ENCODE data around the gene STK38L.

STK38L gene

DNA sequence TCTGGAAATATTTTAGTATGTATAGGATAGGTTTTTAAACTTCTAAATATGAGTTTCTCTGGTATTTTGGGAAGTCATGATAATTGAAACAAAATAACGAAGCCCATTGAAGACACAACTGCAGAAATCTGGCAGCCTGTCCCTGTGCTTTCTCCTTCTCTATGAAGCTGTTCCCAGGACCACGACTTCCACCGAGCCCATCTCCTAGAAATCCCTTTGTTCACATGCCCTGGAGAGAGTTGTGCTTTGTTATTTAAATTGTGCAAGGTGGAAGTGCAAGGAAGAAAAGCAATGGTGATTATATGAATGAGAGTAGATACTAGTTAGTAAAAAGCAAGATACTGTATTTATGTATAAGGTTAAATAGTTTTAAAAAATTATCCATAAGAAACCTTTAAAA lies 32.2 kb downstream of the STK38L start:
- peak; percentile 39 for DNase-seq (ENCODE audit: low read depth, low spot score)

DNA sequence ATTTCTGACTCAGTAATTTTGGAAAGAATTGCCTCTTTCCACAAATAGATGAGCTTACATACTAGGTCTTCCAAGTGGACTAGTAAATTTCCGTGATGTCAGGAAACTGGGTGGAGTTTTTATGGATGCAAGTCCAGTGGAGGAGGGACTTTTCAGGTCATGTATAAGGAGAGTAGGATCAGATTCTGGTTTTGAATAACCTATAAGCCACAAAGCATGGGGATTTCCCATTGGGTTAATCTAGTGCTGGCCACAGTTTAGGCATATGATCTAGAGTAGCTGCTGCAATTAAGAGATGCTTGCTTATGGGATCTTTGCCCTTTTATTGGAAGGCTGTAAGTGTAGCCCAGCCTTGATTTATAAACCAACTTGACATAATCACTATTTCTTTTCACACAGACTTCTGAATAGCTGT lies 33.8 kb downstream of the STK38L start:
- DNase-seq (ENCODE audit: low read depth, low spot score) = no peak

DNA sequence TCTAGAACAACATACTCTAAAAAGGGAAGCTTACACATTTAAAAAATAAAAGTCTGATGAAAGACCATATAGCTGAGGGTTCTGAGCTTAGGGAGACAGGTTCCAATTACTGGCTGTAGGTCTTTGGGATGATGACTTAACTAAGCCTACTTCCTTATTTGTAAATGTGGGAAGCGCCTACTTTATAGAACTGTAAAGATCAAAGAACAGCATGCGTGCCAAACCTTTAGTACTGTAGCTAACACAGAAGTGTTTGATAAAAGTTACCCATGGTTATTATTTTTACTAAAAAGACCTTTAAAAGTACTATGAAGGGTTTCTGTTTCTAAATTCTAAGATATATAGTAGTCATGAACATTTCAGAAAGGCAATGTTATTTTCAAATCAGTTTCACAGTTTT lies 35.7 kb downstream of the STK38L start:
- no peak for DNase-seq (ENCODE audit: low read depth, low spot score)

DNA sequence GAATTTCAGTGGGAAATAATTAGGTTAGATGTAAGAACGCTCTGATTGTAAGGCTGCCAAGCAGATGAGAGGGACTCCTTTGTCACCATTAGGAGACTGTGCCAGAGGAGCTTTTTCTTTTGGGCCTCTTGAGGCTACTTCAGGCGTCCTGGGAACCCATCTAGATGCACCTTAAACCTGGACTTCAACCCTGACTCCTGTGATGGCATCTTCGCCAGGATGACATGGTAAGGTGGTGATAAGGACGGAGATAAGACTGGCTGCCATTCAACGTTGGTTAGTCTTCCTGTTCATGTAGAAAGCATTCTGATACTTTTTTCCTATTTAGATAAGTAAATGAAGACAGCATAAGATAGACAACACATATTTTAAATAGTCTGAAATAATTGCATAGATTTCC lies 36.3 kb downstream of the STK38L start:
- DNase-seq (ENCODE audit: low read depth, low spot score) = no peak

DNA sequence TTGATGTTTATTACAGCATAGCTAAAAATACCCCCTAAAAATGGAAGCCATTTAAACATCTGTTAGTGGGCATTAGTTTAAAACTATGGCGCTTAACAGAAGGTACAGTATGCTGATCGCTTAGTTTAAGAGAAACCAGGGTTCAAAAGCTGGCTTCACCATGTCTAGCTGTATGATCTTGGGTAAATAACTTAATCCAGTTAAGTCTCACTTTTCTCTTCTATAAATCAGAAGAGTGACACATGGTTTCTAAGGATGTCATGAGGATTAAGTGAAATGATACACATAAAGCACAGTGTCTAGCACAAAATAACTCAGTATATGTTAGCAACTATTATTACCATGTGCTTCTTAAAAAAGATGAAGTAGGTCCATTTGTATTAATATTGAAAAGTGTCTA lies 38.7 kb downstream of the STK38L start:
- no peak for DNase-seq (ENCODE audit: low read depth, low spot score)

DNA sequence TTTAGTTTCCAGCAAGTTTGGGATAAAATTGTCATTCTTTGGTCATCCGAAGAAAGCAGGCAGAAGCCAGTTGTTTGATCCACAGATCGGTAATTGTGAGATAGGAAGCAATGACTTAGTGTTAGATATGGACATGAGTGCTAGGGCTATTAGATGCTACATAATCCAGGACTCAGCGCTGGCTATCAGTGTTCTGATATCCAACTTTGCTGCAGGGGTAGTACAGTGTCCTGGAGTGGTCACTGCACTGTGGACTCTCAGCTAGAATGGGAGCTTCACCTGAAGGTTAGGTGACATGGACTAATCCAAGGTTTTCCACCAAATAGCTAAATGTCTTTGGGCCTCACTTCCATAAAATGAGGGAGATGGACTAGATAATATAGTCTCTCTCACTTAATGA lies 39.9 kb downstream of the STK38L start:
- DNase-seq (ENCODE audit: low read depth, low spot score) = no peak

DNA sequence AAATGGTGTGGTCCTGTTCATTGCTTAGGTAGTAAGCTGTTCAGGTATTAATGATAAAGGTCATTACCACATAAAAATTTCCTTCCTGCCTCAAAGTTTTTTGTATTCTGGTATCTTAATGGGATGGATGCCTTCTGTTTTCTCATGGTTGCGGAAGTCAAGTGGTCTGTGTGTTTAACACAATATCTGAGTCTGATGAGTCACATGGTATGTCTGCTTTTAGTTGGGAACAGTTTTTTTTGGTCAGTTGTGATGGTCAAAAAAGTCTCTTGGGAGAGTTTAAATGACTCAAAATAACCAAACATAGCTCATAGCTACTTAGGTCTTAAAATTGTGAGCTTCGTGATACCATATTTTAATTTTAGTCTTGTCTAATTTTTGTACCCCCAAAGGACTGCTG lies 40.7 kb downstream of the STK38L start:
- DNase-seq (ENCODE audit: low read depth, low spot score) = no peak

DNA sequence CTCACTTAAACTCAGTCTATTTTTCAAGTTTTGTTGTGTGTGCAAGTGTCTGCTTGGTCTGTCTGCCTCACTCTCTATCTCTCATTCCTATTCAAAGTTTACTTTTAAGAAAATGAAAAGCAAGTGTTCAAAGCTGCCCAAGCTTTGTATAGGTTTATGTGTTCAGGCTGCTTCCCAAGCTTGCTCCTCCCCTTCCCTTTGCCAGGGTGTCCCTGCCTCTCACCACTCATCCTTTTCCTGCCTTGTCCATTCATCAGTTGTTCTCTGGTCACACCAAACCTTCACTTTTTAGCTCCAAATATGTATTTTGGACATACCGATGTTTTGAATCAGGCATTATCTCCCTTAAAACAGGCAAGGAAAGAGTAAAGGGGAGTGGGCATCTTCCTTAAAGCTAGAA lies 41.3 kb downstream of the STK38L start:
- no peak for DNase-seq (ENCODE audit: low read depth, low spot score)

DNA sequence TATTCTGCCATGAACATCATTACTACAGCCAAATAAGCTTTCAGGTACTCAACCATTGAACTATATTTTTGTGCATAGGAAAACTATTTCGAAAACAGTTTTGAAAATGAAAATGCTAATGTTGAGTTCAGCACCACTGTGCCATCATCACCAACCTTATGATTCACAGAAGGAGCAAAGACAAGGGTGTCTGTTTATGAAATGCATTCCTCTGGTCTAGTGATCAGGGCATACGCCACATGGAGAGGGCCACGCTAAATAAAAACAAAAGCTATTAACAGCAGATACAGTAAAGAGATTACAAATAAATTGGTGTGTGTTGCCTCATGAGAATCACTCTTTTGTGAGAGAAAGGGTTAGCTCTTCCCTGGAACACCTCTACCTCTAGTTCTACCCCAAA lies 45.3 kb downstream of the STK38L start:
- DNase-seq (ENCODE audit: low read depth, low spot score) = no peak

DNA sequence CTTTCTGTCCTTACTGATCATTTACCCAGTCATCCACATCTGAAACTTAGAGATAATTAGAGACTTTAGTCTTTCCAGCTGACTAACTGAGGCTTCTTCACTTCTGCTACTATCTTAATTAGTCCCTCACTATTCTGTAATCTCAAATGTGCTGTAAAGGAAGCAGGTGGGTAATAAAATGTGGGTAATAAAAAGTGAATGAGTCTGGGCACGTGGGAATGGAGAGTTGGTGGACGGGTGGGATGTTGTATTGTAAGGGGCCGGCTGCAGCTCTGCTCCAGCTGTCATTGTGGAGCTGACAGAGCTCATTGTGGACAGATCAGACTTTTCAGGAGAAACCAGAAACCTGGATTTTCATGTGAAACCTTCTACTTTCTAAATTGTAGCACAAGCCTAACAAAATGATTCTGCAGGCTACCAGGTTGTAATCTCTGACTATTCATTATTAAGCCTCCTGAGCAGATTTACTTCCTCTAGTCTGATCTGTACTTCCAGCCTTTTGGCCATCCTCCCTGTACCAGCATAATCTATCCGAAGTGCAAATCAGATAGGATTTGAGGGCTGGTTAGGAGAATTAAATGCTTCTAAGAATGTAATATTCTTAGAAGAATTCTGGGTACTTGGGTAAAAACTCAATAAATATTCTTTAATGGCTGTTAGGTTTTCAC lies 46.5 kb downstream of the STK38L start:
- no peak for DNase-seq (ENCODE audit: low read depth, low spot score)

DNA sequence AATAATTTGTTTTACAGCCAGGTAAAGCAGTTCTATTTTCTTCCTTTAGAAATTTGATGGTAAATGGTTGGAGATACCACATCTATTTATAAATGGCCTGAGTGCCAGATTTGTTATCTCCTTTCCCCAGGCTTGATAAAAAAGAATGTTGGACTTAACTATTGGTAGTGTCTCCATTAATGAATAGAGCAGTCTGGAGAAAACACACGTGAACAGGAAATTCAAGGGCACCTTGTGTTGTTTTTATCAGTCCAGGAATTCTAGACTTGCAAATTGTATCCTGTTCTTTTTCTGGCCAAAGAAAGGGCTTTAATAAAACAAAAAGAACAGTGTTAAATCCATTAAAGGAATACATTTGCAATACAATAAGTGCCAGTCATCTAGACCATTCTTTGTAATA lies 47.8 kb downstream of the STK38L start:
- no peak for DNase-seq (ENCODE audit: low read depth, low spot score)

DNA sequence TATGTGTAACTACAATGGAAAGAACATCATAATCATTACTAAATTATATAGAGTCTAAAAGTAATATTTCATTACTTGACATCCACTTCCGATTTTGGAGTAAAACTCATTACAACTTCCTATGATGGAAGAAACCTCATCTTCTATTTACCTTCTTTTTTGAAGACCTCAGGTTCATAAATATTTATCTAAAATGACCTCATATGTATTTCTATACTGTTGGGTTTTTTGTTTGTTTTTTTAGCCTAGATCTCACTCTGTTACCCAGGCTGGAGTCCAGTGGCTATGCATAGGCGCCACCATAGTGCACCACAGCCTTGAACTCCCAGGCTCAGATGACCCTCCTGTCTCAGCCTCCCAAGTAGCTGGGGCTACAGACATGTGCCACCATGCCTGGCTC lies 48.6 kb downstream of the STK38L start:
- DNase-seq (ENCODE audit: low read depth, low spot score) = no peak

DNA sequence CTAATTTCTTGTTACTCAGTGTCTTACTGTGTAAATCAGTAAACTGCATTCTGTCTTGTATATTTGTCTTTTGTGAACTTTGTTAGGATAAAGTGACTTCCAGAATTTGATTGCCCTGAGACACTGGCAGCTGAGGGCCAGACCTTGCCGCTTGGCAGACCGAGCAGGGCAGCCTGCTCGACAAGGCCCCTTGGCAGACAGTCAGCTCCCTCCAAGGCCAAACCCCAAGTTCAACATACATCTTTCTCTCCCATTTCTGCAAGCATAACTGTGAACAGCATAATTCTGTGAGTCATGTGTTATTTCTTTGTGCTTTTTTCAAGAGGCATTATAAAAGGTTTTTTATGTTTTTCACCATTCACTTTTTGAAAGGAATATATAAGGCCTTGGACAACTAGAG lies 49.4 kb downstream of the STK38L start:
- DNase-seq (ENCODE audit: low read depth, low spot score) = no peak

DNA sequence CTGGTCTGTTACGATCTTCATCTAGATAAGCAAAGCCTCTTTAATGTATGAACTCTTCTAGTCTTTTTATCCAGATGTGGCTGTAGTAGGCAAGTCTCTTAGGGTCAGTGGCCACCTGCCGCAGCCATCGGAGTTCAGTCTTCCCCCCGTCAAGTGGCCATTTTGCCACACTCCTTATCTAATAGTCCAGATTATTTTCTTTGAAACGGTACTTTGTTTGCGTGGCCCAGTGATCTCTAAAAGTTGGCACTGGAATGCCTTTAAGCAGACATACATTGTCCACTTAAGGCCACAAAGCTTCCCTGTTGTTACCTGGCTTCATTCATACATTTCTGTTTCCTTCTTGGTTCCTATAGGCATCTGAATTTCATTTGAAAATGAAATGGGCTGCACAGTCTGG lies 52.6 kb downstream of the STK38L start:
- DNase-seq (ENCODE audit: low read depth, low spot score) = no peak

DNA sequence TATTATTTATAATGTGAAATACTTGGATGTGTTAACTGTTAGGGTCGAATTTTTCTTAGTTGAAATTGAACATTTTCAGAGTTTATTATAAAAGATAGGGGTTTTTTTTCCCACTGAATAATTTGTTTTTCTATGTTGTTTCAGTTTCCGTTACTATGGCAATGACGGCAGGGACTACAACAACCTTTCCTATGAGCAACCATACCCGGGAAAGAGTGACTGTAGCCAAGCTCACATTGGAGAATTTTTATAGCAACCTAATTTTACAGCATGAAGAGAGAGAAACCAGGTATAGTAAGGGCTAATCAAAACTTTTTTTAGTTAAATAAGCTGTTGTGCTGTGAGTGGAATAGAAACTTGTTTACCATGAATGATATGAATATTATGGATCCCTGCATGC lies 53.5 kb downstream of the STK38L start:
- no peak for DNase-seq (ENCODE audit: low read depth, low spot score)

DNA sequence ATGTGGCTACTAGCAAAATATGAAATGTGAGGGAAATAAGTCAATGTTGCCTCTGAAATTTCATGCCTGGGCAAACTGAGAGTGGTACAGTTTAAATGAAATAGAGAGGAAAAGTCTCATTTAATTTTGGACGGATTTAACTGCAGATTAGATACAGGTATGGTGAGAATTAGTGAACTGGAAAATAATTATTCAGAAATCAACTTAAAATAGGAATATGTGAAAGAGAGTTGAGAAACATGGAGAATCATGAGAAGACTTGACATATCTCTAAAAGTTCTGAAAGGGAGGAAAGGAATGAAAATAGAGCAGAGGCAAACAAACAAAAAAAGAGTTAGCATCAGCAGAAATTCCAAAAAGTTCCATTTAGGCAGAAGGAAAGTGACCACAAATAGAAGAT lies 55.0 kb downstream of the STK38L start:
- DNase-seq (ENCODE audit: low read depth, low spot score) = no peak

DNA sequence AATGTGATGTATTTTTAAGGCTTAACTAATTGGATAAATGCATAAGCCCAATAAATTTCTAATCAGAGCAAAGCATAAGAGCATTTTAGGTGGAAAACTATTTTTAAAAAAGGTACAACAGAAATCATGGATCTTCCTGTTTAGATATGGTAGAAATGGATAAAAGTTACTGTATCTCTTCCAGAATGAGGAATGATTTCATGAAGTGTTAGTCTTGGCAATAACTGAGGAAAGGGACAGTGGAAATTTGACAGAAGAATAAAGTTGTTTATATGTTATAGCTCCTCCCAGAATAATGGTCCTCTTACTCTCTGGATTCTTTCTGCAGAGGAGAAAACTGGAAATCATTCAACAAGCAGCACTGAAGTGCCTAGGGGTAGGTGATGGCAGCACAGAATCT lies 56.1 kb downstream of the STK38L start:
- DNase-seq (ENCODE audit: low read depth, low spot score) = no peak

DNA sequence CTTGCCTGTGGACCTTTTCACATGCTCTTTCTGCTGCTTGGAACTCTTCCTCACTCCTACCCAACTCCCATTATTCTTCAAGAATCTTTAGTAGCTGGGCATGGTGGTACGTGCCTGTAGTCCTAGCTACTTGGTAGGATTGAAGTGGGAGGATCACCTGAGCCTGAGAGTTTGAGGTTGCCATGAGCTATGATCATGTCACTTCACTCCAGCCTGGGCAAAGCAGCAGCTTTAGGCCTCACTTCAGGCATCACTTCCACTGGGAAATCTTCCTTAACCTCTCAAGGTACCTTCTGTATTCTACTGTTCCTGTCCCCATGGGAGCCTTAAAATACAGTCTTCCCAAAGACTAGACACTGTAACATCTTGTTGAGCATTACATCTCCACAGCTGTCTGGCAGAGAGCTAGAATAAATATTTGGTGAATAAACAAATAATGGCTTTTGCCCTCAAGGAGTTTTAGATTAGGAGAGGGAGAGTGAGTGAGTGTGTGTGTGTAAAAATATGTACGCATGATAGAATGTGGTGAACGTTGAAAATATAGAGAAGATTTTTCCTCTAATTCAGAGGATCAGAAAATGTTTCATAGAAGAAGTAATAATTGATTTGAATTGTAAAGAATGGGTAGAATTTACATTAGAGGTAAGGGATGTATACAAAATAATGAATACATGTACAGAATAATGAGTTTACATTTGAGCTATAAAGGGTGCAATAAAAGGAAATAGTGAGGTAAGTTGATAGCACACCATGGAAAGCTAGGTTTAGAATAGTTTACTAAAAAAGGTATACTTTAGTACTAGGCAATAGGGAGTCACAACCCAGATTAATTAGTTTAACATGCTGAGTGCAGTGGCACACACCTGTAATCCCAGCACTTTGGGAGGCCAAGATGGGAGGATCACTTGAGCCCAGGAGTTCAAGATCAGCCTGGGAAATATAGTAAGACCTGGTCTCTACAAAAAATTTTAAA lies 59.3 kb downstream of the STK38L start:
- no peak for DNase-seq (ENCODE audit: low read depth, low spot score)

DNA sequence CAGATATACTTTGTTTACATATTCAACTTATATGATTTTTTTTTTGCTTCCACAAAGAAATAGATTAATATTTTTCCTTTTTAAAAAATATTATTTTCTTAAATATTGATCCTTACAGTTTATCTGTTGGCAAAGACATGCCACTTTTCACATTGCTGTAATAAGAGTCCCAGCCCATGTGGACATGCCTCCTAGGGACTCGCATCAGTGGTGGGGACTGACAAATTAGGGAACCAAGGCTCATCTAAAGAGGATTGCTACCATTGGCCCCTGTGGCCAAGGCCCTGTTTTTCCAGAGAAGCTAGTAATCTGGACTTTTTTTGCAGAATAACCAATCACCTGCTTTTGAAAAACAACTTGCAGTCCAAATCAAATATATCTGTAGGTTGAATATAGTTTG lies 60.8 kb downstream of the STK38L start:
- no peak for DNase-seq (ENCODE audit: low read depth, low spot score)

DNA sequence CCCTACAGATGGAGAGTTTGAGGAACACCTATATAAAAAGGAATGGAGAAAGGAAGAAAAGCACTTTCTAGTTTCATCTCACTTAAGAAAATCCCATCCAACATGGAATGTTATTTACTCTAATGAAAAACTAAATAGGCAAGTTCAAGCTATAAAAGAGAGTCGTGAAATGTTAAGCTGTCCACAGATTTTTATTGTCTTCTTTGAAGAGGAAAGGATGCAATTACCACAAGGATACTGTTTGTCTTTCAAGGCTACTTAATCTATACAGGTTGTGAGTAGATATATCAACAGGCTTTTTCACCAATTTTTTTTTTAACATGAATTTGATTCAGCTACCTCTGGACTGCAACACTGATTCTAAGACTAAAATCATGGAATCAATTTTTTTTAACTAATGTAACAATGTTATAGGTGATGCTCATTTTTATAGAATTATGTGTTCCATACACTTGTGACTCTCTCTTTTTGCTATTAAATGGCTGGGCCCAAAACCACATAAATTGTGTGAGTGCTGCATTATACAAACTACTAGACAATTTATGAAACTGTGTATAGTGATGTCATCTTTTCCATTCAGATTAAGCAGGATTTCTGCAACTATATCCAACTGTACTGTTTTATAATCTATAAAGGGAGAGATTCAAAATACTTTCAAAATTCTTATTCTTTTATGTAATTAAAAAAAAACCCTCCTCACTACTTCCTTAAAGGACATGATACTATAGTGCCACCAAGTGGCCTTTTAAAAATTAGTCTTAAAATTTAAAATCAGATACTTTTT lies 61.8 kb downstream of the STK38L start:
- no peak for DNase-seq (ENCODE audit: low read depth, low spot score)

DNA sequence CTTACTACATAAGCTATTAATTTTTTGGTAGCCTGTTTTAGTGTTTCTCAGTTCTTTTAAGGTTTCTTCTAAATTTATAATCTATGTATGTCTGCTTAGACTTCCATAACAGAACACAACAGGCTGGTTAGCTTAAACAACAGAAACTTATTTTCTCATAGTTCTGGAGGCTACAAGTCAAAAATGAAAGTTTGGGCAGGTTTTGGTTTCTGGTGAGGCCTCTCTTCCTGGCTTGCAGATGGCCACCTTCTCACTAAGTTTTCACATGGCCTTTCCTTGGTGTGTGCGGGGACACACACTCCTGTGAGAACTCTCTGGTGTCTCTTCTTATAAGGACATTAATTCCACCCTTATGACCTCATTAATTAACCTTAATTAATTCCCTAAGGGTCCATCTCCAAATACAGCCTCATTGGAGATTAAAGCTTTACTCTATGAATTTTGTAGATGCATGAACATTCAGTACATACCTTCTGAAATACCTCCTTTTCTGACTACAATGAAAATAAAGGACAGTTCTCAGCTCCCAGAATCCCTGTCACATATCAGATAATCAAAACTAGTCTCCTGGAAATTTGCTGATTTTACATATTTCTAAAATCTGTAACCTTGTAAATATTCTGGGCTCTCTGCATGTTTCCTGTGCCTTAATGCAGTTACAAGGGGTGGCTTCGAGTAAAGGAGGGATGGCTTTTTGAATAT lies 65.4 kb downstream of the STK38L start:
- no peak for DNase-seq (ENCODE audit: low read depth, low spot score)

DNA sequence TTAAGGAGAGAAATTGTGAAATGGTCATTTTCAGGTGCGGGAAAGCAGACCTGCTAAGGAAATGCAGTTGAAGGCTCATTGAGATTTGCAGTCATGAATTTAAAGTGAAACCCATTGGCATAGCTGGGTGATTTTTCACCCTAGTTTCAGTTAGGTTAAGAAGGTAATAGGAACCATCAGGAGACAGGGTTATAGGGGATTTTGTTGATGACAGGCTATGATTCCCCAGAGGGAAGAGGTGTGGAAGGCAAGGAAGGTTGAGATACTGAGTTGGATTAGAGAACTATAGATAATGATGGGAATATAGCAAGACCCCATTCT lies 65.9 kb downstream of the STK38L start:
- no peak for DNase-seq (ENCODE audit: low read depth, low spot score)
